GM12878 (cell line): ENCODE data around the gene TIA1. TPM values are rescaled to one million over a fixed set of nuclear protein-coding genes. Genes with fewer than 3 reads are reported as not detected.
"Not testable (repeated sequence)": the region's sequence is repeated elsewhere in the genome, so short reads cannot be mapped to it uniquely, and the experiment has no call there.

ENCODE experiments used
- ATAC-seq: fragments of 200-7000 bp; cut with Tn5 transposase; 3 replicates; pipeline ENCODE4 v1.9.1; 2020; ENCODE audit warnings: mild to moderate bottlenecking, moderate library complexity
- BruUV-seq: library from RNA; stranded (reverse); fragments of 400-500 nt; replicated peaks from 2 replicates; lab custom pipeline; 2021; lab: Mats Ljungman, UMichigan
- CTCF ChIA-PET: fragments of 300-600 bp; sonication (Branson Sonifier 250); formaldehyde crosslinking; extraction: SDS; loops from one replicate; lab custom pipeline; 2021; ENCODE audit warnings: inconsistent platforms; lab: Yijun Ruan, JAX
- POLR2A ChIA-PET: fragments of 350-600 bp; formaldehyde crosslinking; extraction: SDS; loops from one replicate; lab custom pipeline; 2021; ENCODE audit warnings: inconsistent platforms; lab: Charles Lee
- RAD21 ChIA-PET: fragments of 300-600 bp; sonication (Branson Sonifier 250); formaldehyde crosslinking; loops from one replicate; lab custom pipeline; 2023; ENCODE audit warnings: antibody characterized with exemption; ENCODE audit not compliant: unreplicated experiment; lab: Charles Lee
- SMC1A ChIA-PET: fragments of 300-600 bp; sonication (Branson Sonifier 250); formaldehyde crosslinking; loops from one replicate; lab custom pipeline; 2023; ENCODE audit not compliant: unreplicated experiment, uncharacterized antibody; lab: Charles Lee
- DNase-seq: peaks from one replicate; pipeline ENCODE4 v3.0.0-alpha.2; 2011; ENCODE audit warnings: low read depth, low spot score
- FAIRE-seq: peaks from 3 replicates; lab custom pipeline; 2011; peaks lifted over from hg19 to GRCh38; lab: Jason Lieb, UNC
- H2AFZ ChIP-seq: 2 replicates; pipeline ENCODE4 v1.6.0; 2011; ENCODE audit warnings: low read depth, low read length, control low read depth; ENCODE audit not compliant: control insufficient read depth
- H3K27ac ChIP-seq: 2 replicates; pipeline ENCODE4 v1.5.1; 2011; ENCODE audit warnings: control low read depth; ENCODE audit not compliant: control insufficient read depth, insufficient read depth
- H3K27me3 ChIP-seq, 2 experiments: replicated peaks in 1 of 2; 2 replicates each; pipeline versions ENCODE4 v1.6.0 to v1.6.1; 2011; ENCODE audit warnings: low read length in 1 of 2; ENCODE audit not compliant: control insufficient read depth in 2 of 2, insufficient read depth in 2 of 2
- H3K36me3 ChIP-seq, 2 experiments: 2 replicates each; pipeline ENCODE4 v1.5.1; 2011; ENCODE audit warnings: low read length in 1 of 2; ENCODE audit not compliant: control insufficient read depth in 2 of 2, insufficient read depth in 2 of 2
- H3K4me1 ChIP-seq: 2 replicates; pipeline ENCODE4 v1.6.1; 2011; ENCODE audit warnings: mild to moderate bottlenecking, low read length, moderate library complexity, mixed read lengths; ENCODE audit not compliant: control insufficient read depth, insufficient read depth
- H3K4me2 ChIP-seq: 2 replicates; pipeline ENCODE4 v1.6.0; 2011; ENCODE audit warnings: control low read depth; ENCODE audit not compliant: control insufficient read depth, insufficient read depth
- H3K4me3 ChIP-seq: fragments of 200-600 bp; sonication (generic); 2 replicates; pipeline ENCODE4 v1.5.1; 2016
- H3K79me2 ChIP-seq: 2 replicates; pipeline ENCODE4 v1.6.0; 2011; ENCODE audit warnings: low read length; ENCODE audit not compliant: control insufficient read depth, insufficient read depth
- H3K9ac ChIP-seq: 2 replicates; pipeline ENCODE4 v1.8.0; 2011; ENCODE audit warnings: low read length, control low read depth, mixed read lengths; ENCODE audit not compliant: control insufficient read depth, insufficient read depth
- H3K9me3 ChIP-seq: replicated peaks from 3 replicates; pipeline ENCODE4 v1.5.1; 2011; ENCODE audit warnings: mild to moderate bottlenecking, low read length; ENCODE audit not compliant: control insufficient read depth, insufficient read depth
- H4K20me1 ChIP-seq: 2 replicates; pipeline ENCODE4 v1.6.0; 2011; ENCODE audit not compliant: control insufficient read depth, insufficient read depth
- ZBTB40 ChIP-seq: fragments of 450-650 bp; IDR thresholded peaks from 2 replicates; pipeline ENCODE4 v1.6.1; 2016; ENCODE audit warnings: mild to moderate bottlenecking, moderate library complexity, borderline replicate concordance
- WGBS: methylation state at CpG from one replicate; pipeline ENCODE4 v1.1.6; 2016; ENCODE audit warnings: low lambda C conversion rate; ENCODE audit not compliant: insufficient replicate concordance, insufficient coverage; ENCODE audit errors: missing lambda C conversion rate; 5-methylcytosine and 5-hydroxymethylcytosine counted together
- in situ Hi-C: fragments of 300-500 bp; cut with MboI; formaldehyde crosslinking; loops from 9 replicates; pipeline ENCODE4 v1.14.3; 2018; ENCODE audit warnings: mixed read lengths
- intact Hi-C: fragments of 100-400 bp; cut with micrococcal nuclease; formaldehyde crosslinking; loops from one replicate; pipeline ENCODE4 v1.14.2; 2022; ENCODE audit not compliant: unreplicated experiment
- polyA plus RNA-seq, 11 experiments: library from polyadenylated mRNA; depleted of rRNA in 4 of 11; unstranded in 6 of 11; stranded (reverse) in 5 of 11; fragments of >200 nt; fragmentation: Nextera tagmentation in 4 of 11; fragmentation: Illumina TruSeq in 1 of 11; extraction: Ambion mirVana in 4 of 11; extraction: Trizol in 1 of 11; gene quantifications; 1 replicate in 1 of 11; 2 replicates in 10 of 11; pipeline versions ENCODE4 v1.2.1 to v1.2.3, GENCODE V29; 2011 to 2016; ENCODE audit warnings: inconsistent platforms in 2 of 11, missing spikeins in 2 of 11, low read depth in 1 of 11
- total RNA-seq, 4 experiments: library from RNA; depleted of rRNA in 3 of 4; stranded (reverse); fragments of >200 nt in 3 of 4; fragmentation: Illumina TruSeq in 1 of 4; extraction: Trizol in 1 of 4; gene quantifications; 2 replicates each; pipeline versions ENCODE4 v1.2.1 to v1.2.3, GENCODE V29; 2013 to 2021

Gene TIA1
- total and polyA plus RNA-seq, 10 of the 15 experiments (the other 5 are each of a cell fraction or from before 2014, with no cell fraction given) = 21.5 to 155 (median 67.0) TPM

DNA sequence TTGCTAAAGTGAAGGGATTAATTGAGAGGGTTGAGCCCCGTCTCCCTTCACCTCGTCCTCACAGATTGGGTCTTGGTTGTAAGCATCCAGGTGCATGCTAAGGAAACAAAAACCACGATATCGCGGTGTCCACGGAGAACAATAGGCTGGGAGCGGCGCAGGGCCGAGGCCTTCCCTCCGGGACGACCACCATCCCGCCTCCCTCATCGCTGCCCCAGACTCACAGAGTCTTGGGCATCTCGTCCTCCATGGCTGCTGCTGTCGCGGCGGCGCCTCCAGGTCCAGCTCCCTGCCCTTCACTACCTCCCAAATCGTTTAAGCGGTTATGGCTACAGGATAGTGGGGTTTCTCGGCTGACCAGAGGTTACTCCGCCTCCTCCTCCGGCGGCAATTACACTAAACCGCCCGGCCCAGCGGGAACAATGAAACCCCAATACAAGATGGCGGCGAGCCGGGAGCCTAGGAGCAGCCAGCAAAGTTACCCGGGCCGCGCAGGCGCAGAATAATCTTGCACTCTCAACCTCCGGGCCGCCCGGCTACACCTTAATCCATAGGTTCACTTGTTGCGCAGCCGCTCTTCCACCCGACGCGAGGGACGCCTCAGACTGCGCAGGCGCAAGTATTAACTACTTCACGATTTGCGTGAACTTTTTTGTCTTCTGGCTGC, at the start of gene TIA1 (continued):
- TF ChIP-seq ZBTB40 = no peak

GRCh38 chr2:70297828-70298227, 49.4 kb upstream of the TIA1 start:
- POLR2A ChIA-PET = interaction anchor here (0.5 kb wide), 1 partner anchor 402 kb away, joined by 5 read pairs; no protein-coding TSS in a partner anchor
- FAIRE-seq, RAD21 ChIA-PET, H2AFZ ChIP-seq, DNase-seq, H3K36me3 ChIP-seq, H3K9me3 ChIP-seq, SMC1A ChIA-PET, H3K27ac ChIP-seq, H3K9ac ChIP-seq, ATAC-seq, H3K4me2 ChIP-seq, BruUV-seq, H4K20me1 ChIP-seq, H3K4me1 ChIP-seq, intact Hi-C loops, H3K27me3 ChIP-seq, H3K4me3 ChIP-seq: not testable (repeated sequence)
- in situ Hi-C loops = loop anchor here (10.0 kb wide), 1 partner anchor 767 kb away; the partner anchor contains the start of gene NAGK
- WGBS = 14% methylated on average over 3 of the region's 4 CpGs
- H3K79me2 ChIP-seq = peaks cover 21% of the 10 kb centered on the region
- CTCF ChIA-PET = interaction anchor here (7.0 kb wide), 1 partner anchor 385 kb away, joined by 97 read pairs; the partner anchor contains the start of gene MXD1
